NCI-H2196 treated with DMSO at 0.1 percent for 48 hours (cell line): Measurements from ENCODE around the gene SGIP1.

ENCODE experiments used
- DNase-seq: peaks from one replicate; lab custom pipeline; 2025; ENCODE audit not compliant: unreplicated experiment; lab: John Stamatoyannopoulos, UW

SGIP1 gene

DNA sequence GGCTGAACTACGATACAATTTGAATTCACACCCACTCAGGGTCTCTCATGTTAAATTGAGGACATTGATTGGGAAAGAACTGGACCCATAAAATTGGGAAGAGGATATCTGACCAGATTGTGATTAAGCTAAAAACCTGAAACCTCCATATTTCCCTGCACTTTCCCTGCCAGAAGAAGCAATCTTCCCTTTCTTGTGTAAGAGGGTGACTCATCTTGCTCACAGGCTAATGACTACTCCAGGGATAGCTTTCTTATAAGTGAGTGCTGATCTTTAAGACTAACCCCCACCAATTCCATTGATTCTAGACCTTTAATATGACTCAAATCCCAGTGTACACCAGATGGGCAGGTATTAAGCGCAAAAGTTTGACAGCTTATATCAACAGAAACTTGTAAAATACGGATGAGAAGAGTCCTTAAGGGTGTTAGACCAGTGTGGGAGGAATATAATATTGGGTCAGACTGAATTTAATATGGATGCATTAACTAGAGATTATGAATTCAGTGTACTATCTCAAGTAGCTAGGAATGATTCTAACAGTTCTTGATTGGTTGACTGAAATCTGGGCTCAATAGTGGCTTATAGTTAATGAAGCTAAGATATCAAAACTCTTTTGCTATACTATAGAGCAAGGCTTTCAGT is 12.1 kb upstream of the SGIP1 start:
- no peak for DNase-seq

DNA sequence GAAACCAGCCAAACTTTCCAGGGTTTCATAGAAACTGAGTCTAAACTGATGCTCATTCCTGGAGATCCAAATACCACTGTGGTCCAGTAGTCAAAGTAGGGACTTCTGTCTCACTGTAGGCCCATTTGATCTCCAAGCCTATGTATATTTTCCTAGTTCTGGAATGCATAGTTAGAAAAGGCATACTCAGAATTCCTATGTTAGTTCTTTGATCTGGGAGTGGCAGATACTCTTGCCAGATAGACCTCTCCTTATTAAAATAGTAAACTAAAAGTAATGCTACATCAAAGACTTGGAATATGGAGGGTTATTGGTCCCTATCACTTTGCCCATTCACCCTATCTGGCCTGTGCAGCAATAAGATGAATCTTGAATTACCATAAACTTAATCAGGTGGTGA is 10.4 kb upstream of the SGIP1 start:
- DNase-seq: no peak

DNA sequence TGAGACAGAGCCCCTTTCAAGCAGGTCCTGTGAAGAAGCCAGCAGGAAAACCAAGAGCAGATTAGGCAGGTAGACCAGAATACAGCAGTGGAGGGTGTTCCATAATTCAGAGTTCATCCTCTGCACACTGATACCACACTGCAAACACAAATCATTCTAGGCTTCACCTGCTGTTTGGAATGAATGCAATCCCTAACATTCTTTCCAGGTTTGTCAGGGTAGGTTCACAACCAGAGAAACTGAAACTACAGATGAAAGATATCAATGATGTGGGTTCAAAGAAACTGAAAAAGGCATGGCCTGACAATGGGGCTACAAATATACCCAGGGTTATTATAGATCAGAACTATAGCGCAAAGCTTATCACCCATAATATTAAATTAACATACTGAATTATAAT is 8.9 kb upstream of the SGIP1 start:
- no peak for DNase-seq

DNA sequence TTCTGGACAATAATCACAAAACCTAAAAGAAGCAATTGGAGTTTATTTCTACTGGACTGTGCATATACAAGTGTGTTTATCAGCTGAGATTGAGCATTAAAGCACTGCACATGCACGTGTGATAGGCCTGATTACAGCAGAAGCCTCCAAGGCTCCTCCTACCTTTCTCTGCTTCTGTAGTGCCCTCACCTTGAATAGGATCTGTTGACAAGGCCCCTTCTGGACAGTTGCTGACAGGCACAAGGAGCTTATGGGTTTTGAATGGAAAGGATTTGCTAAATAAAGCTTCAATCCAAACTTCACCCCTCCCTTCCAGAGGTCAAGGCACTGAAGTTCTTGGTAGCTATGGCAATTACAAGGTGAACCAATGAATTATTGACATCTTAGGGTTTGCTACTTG is 7.9 kb upstream of the SGIP1 start:
- no peak for DNase-seq

DNA sequence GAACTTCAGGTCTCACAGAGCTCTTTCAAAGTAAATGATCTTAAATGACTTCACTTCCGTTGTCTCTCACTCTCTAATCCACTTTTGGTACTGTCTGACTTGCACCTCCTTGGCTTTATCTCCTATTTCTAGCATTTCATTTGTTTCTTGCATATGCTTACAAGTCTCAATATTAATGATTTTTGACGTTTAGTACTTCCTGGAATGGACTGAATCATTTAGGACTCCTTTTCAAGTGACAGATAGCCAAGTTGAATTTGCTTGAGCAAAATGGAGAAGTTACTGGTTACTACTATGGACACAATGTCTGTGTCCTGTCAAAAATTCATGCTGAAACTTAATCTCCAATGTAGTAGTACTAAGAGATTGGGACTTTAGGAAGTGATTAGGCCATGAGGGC is 7.0 kb upstream of the SGIP1 start:
- no peak for DNase-seq

DNA sequence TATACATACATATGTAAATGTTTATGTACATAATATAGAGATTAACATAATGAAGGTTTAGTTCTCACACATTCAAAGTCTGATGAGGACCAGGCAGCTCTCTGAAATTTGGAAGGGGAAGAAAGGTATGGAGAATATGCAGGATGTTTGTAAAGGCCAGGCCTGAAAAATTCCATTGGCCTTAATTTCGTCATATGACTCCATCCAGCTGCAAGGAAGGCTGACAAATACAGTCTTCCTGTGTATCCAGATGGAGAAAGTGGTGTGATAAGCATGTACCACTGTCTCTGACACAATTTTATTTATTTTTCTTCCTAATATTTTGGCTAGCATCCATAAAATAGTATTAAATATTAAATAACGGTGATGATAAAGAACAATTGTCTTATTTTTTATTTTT is 6.3 kb upstream of the SGIP1 start:
- DNase-seq: no peak

DNA sequence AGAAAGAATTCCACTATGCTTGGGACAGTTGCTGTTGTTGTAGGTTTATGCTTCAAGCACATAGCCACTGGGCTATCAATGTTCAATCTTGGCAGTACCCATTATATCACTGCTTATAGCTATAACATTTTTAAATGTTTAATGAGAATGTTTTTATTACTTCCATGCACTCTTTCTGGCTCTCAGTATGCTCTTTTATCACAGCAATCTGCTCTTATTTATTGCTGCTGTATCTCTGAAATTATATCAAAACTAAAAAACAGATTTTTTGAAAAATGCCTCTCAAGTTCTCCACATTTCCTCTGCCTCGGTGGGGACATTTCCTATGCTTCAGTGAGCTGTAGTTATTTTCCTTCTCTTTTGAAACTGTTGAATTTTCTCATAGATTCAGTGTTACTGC is 5.4 kb upstream of the SGIP1 start:
- no peak for DNase-seq

DNA sequence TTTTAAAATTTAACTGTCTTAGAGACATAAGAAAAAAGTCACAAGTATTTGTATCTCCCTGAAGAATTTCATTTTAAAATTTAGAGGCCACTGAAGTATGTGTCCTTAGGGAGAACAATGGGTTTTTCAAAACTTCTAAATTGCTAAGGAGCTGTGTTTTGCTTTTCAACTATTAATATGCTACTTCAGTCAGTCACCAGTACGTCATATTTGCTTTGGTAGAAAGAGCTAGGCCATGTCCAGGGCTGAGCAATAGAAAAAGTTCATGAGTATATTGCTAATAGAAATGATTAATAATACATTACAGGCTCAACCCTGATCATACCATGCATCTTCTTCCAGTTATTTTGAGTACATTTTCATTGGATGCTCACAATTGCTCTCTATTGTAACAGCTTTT is 1.7 kb upstream of the SGIP1 start:
- no peak for DNase-seq

DNA sequence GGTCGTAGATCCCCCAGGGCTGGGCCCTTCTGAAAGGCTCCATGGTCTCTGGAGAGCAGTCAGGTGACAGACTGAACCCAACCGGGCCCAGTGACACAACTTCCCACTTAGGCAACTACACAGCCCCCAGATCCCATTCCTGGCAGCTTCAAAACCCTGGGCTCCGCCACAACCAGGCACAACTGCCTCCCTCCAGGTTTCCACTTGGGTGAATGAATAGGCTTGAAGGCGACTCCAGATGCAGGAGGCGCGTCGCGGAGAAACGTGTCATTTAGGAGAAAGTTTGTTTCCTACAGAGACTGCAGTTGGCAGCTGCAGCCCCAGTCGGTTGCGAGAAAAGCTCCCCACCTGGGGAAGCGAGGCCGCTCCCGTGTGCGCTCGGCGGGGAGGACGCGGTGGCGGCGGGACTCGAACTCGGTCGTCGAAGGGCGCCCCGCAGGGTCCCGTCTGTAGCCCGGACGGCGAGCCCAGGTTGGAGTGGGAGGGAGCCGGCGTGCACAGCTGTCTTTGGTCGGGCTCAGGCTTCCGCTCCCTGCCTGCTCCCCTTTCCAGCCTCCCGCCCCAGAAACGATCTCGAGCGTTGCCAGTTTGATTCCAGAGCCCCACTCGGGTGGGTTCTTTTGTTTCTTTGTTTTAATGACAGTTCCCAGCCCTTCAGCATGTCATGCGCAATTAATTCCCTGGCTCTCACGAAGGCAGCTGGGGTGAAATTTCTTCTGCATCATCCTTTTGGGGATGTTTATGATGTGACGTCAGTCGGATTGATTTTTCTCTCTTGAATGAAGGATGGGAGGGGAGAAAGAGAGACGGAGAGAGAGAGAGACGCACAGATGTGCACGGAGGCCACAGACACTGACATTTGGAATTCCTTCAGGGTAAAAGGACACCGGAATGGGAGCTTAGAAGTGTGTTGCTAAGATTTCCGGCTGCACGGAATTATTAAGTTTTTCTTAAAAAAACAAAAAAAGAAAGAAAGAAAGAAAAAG is 862 bp upstream of the SGIP1 start:
- DNase-seq: no peak

DNA sequence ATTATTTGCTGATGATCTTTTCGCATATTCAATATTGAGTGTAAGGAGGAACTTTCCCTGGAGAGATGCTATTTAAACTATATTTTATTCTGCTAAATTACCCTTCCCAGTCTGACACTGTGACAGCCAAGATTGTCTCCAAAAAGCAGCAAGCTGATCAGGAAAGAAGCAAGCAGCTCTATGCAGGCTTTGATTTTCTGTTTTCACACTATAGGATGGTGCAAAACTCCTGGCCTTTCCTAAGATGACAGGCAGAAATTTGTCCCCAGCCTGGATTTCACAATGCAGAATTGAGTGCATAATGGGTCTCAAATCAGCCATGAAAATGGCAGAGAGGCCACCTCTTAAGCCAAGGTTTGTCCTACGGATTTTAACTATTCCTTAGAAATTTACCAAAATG is 1.1 kb downstream of the SGIP1 start:
- no peak for DNase-seq

DNA sequence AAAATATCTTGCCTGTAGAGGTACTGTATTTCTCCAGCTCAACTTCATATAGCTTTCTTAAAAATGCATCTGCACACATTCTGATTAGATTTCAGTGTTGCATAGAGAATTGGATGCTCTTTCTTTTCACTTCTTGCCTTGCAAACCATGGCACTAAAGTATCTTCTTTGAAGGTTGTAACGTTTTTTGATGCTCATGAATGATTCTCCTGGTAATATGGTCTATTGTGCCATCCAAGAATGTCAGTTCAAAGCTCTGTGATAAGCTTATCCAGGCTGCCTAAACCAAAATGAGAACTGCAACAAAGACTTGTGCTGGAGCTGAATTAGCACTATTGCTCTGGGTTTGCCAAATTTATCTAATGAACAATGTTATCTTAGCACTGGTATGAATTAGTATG is 1.9 kb downstream of the SGIP1 start:
- DNase-seq: no peak

DNA sequence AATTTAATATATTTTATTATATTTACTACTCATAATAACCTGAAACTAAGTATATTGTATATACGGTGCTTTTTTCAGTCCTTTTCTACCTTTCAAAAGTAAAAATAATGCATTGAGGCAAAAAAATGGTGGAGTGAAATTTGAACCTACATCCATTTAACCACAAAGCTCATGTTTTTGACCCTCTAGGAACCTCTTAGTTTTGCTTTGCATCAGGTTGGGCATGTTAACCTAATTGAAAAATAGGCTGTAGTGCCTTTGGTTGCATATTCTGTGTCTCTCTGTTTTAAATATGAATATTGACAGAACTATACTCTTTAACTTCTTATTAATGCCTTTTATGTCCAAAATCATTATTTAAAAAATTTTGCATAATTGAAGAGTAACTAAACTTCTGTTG is 3.8 kb downstream of the SGIP1 start:
- DNase-seq: no peak

DNA sequence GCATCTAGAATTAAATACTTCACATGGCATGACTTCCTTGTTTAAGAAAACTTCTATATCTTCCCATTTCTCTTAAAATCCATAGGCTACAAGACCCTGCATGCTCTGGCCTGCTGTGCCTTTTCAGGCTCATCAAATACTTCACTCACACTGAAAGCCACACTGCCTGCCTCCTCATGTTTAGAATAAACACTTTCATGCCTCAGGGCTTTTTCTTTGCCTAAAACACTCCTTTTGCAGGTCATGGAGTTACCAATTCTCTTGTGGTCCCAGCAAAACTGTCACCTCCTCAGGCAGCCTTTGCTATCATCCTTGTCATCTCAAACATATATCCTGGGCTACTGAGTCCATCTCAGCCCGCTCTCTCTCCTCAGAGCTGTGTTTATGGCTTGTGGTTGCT is 5.5 kb downstream of the SGIP1 start:
- no peak for DNase-seq

DNA sequence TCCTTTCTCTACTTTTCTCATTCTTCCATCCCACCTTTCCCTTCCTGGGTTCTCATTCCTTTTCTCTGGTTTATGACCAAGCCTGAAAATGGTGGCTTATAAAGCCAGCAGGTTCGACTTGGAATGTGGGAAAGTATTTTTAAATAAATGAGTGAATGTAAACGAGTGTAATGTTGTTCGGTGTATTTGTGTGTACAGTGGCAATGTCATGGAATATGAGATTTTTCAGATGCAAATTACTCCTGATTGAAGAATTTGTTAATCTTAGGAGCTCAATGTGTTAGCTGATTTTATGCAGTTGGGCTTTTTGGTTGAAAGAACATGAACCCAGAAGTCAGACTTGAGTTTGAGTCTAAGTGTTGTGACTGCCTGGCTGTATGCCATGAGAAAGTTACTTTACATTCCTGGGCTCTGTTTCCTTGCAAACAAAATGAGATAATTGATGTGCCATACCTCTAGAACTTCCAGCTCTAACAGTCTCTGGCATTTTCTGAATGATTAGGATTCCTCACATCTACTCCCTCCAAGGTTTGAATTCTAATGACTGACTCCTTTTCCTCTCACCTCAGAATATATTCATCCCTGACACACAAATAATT is 6.6 kb downstream of the SGIP1 start:
- no peak for DNase-seq

DNA sequence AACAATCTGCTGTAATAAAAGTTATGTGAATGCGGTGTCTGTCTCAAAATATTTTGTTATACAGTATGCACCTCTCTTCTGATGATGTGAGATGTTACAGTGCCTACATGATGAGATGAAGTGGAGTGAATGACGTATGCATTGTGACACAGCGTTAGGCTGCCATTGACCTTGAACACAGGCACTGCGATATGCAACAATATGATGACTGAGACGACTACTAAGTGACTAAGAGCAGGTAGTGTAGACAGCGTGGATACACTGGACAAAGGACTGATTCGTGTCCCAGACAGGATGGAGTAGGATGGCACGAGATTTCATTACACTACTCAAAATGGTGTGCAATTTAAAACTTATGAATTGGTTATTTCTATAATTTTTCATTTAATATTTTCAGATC is 8.4 kb downstream of the SGIP1 start:
- DNase-seq: no peak

DNA sequence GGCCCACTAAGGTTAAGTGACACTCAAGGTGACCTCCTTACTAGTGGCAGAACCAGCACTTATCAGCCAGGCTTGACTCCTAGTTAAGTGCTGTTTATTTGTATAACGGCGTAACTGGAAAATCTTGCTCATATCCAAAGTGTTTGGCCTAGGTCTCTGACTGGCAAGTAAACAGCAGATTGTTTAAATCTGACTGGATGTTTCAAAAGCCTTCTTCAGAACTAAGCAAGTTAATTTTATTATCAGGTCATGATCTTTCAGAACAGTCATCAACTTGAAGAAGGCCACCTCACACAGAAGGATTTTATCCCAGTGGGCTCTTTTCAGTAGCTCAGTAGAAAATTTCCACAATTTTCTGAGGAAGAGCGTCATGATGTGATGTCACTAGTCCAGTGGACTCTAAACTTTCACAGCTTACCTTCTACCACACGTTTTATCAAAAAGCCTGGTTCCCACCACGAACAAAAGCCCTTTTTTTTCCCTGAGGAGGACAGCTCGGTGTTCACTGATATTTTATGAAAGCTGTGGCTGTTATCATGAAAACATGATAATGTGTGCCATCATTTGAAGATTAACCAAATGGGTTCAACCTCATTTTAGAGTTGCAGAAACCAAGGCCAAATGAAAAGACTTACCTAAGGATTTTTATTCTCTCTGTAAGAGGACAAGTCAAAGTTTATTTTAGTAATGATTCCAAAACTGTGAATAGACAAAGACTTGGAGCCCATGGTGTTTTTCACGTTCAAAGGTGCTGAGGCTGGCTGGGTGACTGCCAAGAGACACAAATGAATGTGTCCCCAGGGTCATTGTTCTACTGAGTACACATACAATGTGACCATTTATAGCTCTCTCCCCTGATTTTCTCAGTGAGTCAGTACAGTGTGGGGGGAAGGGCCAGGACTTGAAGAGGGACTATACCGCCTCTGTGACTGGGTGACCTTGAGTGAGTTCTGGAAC is 9.1 kb downstream of the SGIP1 start:
- DNase-seq: no peak

DNA sequence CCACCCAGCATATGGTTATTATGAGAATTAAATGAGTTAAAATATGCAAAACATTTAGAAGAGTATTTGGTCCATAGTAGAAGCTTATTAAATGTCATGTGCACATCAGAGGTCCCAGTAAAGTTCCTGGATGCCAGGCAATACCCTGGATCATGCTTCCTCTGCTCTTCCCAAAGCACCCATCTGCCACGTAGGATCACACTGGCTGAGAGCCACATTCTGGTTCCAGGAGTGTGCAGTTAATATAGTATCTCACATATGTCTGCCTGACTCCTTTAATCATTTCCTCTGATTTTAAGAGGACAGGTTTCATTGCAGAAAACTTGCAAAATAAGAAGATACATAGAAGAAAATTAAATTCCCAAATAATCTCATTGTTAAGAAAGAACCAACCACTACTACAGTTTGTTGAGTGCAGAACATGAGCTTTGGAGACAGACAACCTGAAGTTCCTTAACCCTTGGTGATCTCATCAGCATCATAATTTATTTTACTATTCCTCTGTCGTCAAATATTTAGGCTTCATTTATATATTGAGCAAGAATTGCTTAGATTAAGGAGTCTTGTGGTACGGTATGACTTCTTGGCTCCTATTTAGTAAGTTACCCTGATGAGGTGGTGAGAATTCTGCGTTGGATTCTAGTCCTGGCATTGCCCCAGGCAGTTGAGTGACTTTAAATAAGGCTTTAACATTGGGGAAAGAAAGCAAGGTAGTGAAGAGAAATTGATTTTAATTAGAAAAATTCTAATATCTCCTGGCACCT is 12.3 kb downstream of the SGIP1 start:
- DNase-seq: no peak

DNA sequence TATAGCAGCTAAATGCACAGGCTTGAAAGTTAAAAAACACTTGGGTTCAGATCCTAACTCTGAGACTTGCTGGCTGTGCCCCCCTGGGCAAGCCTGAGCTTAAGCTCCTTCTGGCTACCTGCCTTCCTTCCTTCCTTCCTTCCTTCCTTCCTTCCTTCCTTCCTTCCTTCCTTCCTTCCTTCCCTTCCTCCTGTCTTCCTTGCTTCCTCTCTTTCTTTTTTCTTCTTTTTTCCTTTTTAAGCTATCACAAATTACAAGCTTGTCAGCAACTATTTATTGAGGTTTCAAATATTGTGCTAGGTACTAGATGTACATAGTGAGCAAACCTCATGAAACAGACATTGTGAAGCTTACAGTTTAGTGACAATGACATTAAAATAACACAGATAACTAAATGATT is 15.1 kb downstream of the SGIP1 start:
- no peak for DNase-seq

DNA sequence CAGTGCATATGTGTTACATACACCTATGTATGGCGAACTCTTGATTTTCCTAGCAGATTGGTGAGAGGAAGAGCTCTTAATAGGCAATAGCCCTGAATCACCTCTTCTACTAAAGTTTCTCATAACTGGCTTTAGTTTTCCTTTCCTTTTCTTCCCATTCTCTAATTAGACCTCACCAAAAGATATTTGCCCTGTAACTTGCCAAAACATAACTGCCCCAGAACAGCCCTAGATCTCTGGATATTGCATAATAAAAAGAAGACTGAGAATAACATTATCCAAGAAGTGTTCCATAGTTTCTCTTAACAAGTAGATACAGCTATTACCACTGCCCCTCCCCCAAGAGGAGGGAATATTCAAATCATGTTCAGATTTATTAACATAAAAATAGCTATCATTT is 16.3 kb downstream of the SGIP1 start:
- no peak for DNase-seq

DNA sequence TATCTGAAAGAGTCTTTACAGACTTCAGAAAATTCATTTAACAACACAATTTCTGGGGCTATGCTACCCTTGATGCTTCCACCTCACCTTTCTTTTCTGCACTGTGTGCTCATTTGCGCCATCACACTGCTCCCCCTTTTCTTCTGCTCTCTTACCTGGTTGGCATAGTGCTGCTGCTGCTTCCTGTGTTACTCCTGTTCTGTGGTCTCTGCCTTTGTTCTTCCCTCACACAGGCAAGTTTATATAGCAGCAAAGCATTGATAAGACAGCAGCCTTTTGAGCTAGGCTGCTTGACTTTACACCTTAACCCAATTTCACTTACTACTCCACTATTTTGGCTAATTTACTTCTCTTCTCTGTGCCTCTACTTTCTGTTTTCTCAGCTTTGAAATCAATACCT is 18.3 kb downstream of the SGIP1 start:
- DNase-seq: no peak
